H9 (cell line): ENCODE results near the gene ILF2. TPM values are rescaled to one million over a fixed set of nuclear protein-coding genes. Genes with fewer than 3 reads are reported as not detected.

Experiments
- DNase-seq: peaks from one replicate; pipeline ENCODE4 v3.0.0-alpha.2; 2017
- H2AFZ ChIP-seq: one replicate; pipeline ENCODE4 v1.6.1; 2013; ENCODE audit warnings: mild to moderate bottlenecking, low read length, control low read depth, moderate library complexity
- H2AK5ac ChIP-seq: 2 replicates; pipeline ENCODE4 v1.6.1; 2013; ENCODE audit warnings: low read length, control low read depth, mixed read lengths; ENCODE audit not compliant: insufficient read length
- H2BK120ac ChIP-seq: one replicate; pipeline ENCODE4 v1.6.1; 2013; ENCODE audit warnings: low read depth, mild to moderate bottlenecking, low read length, control low read depth, inconsistent platforms; ENCODE audit not compliant: poor library complexity, severe bottlenecking
- H2BK12ac ChIP-seq: 2 replicates; pipeline ENCODE4 v1.6.1; 2013; ENCODE audit warnings: low read length, control low read depth, mixed read lengths, low read depth; ENCODE audit not compliant: insufficient read length
- H2BK15ac ChIP-seq: 2 replicates; pipeline ENCODE4 v1.6.1; 2013; ENCODE audit warnings: low read depth, low read length, control low read depth
- H2BK20ac ChIP-seq: one replicate; pipeline ENCODE4 v1.6.1; 2013; ENCODE audit warnings: low read depth, mild to moderate bottlenecking, low read length, control low read depth, inconsistent platforms; ENCODE audit not compliant: poor library complexity, severe bottlenecking
- H2BK5ac ChIP-seq: 2 replicates; pipeline ENCODE4 v1.6.1; 2013; ENCODE audit warnings: low read length, control low read depth, mixed read lengths; ENCODE audit not compliant: insufficient read length
- H3K14ac ChIP-seq: 2 replicates; pipeline ENCODE4 v1.6.1; 2013; ENCODE audit warnings: low read length, control low read depth; ENCODE audit not compliant: insufficient read depth
- H3K18ac ChIP-seq: 2 replicates; pipeline ENCODE4 v1.6.1; 2013; ENCODE audit warnings: low read depth, mild to moderate bottlenecking, mixed read lengths, low read length, control low read depth; ENCODE audit not compliant: insufficient read length
- H3K23ac ChIP-seq: 2 replicates; pipeline ENCODE4 v1.6.1; 2013; ENCODE audit warnings: low read length, control low read depth, mixed read lengths, low read depth; ENCODE audit not compliant: insufficient read length
- H3K23me2 ChIP-seq: 2 replicates; pipeline ENCODE4 v1.6.1; 2013; ENCODE audit warnings: low read depth, mild to moderate bottlenecking, mixed read lengths, low read length, control low read depth; ENCODE audit not compliant: insufficient read length, poor library complexity, severe bottlenecking
- H3K27ac ChIP-seq: 2 replicates; pipeline ENCODE4 v1.5.1; 2013; ENCODE audit warnings: low read length, control low read depth, mixed read lengths, low read depth; ENCODE audit not compliant: insufficient read length
- H3K27me3 ChIP-seq: 2 replicates; pipeline ENCODE4 v1.6.1; 2013; ENCODE audit warnings: low read length, control low read depth, inconsistent platforms; ENCODE audit not compliant: insufficient read depth
- H3K4ac ChIP-seq: 2 replicates; pipeline ENCODE4 v1.6.1; 2013; ENCODE audit warnings: low read depth, mild to moderate bottlenecking, control low read depth, inconsistent platforms, low read length, moderate library complexity
- H3K4me1 ChIP-seq: 2 replicates; pipeline ENCODE4 v1.6.1; 2013; ENCODE audit warnings: low read length, control low read depth, inconsistent platforms; ENCODE audit not compliant: insufficient read depth
- H3K4me2 ChIP-seq: 2 replicates; pipeline ENCODE4 v1.6.1; 2013; ENCODE audit warnings: low read length, control low read depth, mixed read lengths; ENCODE audit not compliant: insufficient read length, insufficient read depth
- H3K56ac ChIP-seq: 2 replicates; pipeline ENCODE4 v1.6.1; 2013; ENCODE audit warnings: low read depth, mild to moderate bottlenecking, mixed read lengths, low read length, control low read depth; ENCODE audit not compliant: insufficient read length
- H3K79me1 ChIP-seq: 2 replicates; pipeline ENCODE4 v1.6.1; 2013; ENCODE audit warnings: low read depth, mild to moderate bottlenecking, moderate library complexity, low read length, control low read depth, inconsistent platforms; ENCODE audit not compliant: insufficient read depth, poor library complexity, severe bottlenecking
- H3K79me2 ChIP-seq: 2 replicates; pipeline ENCODE4 v1.6.1; 2013; ENCODE audit warnings: low read length, control low read depth, inconsistent platforms; ENCODE audit not compliant: insufficient read depth
- H3K9ac ChIP-seq: 2 replicates; pipeline ENCODE4 v1.6.1; 2013; ENCODE audit warnings: low read length, control low read depth, mixed read lengths; ENCODE audit not compliant: insufficient read length; ENCODE audit errors: extremely low read depth
- H3K9me3 ChIP-seq: one replicate; pipeline ENCODE4 v1.6.1; 2013; ENCODE audit warnings: low read depth, low read length, inconsistent platforms; ENCODE audit not compliant: control insufficient read depth
- H3T11ph ChIP-seq: one replicate; pipeline ENCODE4 v1.6.1; 2013; ENCODE audit warnings: mild to moderate bottlenecking, low read length, control low read depth, inconsistent platforms
- H4K20me1 ChIP-seq: one replicate; pipeline ENCODE4 v1.6.1; 2013; ENCODE audit not compliant: control insufficient read depth, insufficient read length, insufficient read depth
- H4K5ac ChIP-seq: 2 replicates; pipeline ENCODE4 v1.6.1; 2013; ENCODE audit warnings: low read depth, mild to moderate bottlenecking, mixed read lengths, low read length, control low read depth; ENCODE audit not compliant: insufficient read length
- H4K8ac ChIP-seq: replicated peaks from 2 replicates; pipeline ENCODE4 v1.6.1; 2013; ENCODE audit warnings: low read length, control low read depth, mixed read lengths, low read depth; ENCODE audit not compliant: insufficient read length
- H4K91ac ChIP-seq: 2 replicates; pipeline ENCODE4 v1.6.1; 2013; ENCODE audit warnings: low read depth, mild to moderate bottlenecking, moderate library complexity, mixed read lengths, low read length, control low read depth; ENCODE audit not compliant: insufficient read length
- H3K27ac Mint-ChIP-seq, 3 experiments: 2 replicates in 2 of 3; 3 replicates in 1 of 3; pipeline ENCODE4 v1.8.0; 2020 to 2021; ENCODE audit warnings: mixed read lengths in 3 of 3, mild to moderate bottlenecking in 1 of 3, moderate library complexity in 1 of 3
- H3K27me3 Mint-ChIP-seq: 2 replicates; pipeline ENCODE4 v1.8.0; 2021; ENCODE audit warnings: low read depth, mild to moderate bottlenecking, moderate library complexity, mixed read lengths
- H3K36me3 Mint-ChIP-seq, 3 experiments: 2 replicates in 2 of 3; 3 replicates in 1 of 3; pipeline ENCODE4 v1.8.0; 2020 to 2021; ENCODE audit warnings: low read depth in 3 of 3, mixed read lengths in 3 of 3; ENCODE audit not compliant: insufficient read depth in 1 of 3
- H3K4me1 Mint-ChIP-seq, 2 experiments: 2 replicates each; pipeline ENCODE4 v1.8.0; 2020; ENCODE audit warnings: mixed read lengths in 2 of 2
- H3K4me3 Mint-ChIP-seq, 2 experiments: 2 replicates in 1 of 2; 3 replicates in 1 of 2; pipeline ENCODE4 v1.8.0; 2020 to 2021; ENCODE audit warnings: mild to moderate bottlenecking in 2 of 2, mixed read lengths in 2 of 2, moderate library complexity in 1 of 2
- H3K9me3 Mint-ChIP-seq, 2 experiments: 2 replicates in 1 of 2; 3 replicates in 1 of 2; pipeline ENCODE4 v1.8.0; 2020; ENCODE audit warnings: mild to moderate bottlenecking in 2 of 2, mixed read lengths in 2 of 2, moderate library complexity in 1 of 2
- CTCF ChIP-seq: fragments of 200-600 bp; sonication (generic); conservative IDR thresholded peaks from 3 replicates; pipeline ENCODE4 v1.8.0; 2021; ENCODE audit warnings: antibody characterized with exemption, mild to moderate bottlenecking
- WGBS: extraction: QIAGEN DNeasy Blood & Tissue Kit; methylation state at CpG from one replicate; pipeline ENCODE4 v1.1.7; 2013; ENCODE audit warnings: missing lambda C conversion rate, low lambda C conversion rate, mixed read lengths; ENCODE audit not compliant: insufficient read length; ENCODE audit errors: extremely low coverage; 5-methylcytosine and 5-hydroxymethylcytosine counted together
- total RNA-seq: library from RNA; stranded (reverse); gene quantifications from 2 replicates; pipeline ENCODE4 v1.2.1, GENCODE V29; 2021

Gene ILF2
- total RNA-seq, 1 experiment from 2014 or later, result 357 TPM

GRCh38 chr1:153685544-153686340 is 14.9 kb upstream of the ILF2 start:
- H2BK120ac ChIP-seq, result no peak overlapping the region
- H2AFZ ChIP-seq, result no peak overlapping the region
- H4K91ac ChIP-seq, result no peak overlapping the region
- TF ChIP-seq CTCF, result no peak
- no peak overlapping the region for H3K4me2 ChIP-seq
- H3K27ac ChIP-seq, result no peak overlapping the region
- no peak overlapping the region for H3K9ac ChIP-seq
- no peak overlapping the region for H4K5ac ChIP-seq
- H2BK5ac ChIP-seq, result no peak overlapping the region
- no peaks in the 10 kb centered on the region for H3K4me1 ChIP-seq
- no peak overlapping the region for H3K23ac ChIP-seq
- no peak overlapping the region for H2BK12ac ChIP-seq
- H3K27ac Mint-ChIP-seq, result peak overlapping the region in 2 of 3 experiments; percentile 50 to 73; a peak in 2 of 7 replicates
- peaks cover 4 to 41% (median 30%) of the 10 kb centered on the region in 3 experiments; a peak in 5 of 7 replicates for H3K36me3 Mint-ChIP-seq
- H3K56ac ChIP-seq, result no peak overlapping the region
- H3K4ac ChIP-seq, result no peak overlapping the region
- no peak overlapping the region for H3K14ac ChIP-seq
- no peaks in the 10 kb centered on the region for H3K79me2 ChIP-seq
- no peaks in the 10 kb centered on the region for H4K20me1 ChIP-seq
- no peak for DNase-seq
- H3K27me3 ChIP-seq, result no peaks in the 10 kb centered on the region
- no peak overlapping the region; a peak in 1 of 5 replicates for H3K4me3 Mint-ChIP-seq
- no peak overlapping the region for H3T11ph ChIP-seq
- no CpG with 5 or more reads among the region's 11 CpGs for WGBS
- no peak overlapping the region for H2AK5ac ChIP-seq
- H3K18ac ChIP-seq, result no peak overlapping the region
- no peaks in the 10 kb centered on the region for H3K79me1 ChIP-seq
- H3K27me3 Mint-ChIP-seq, result peaks cover 15% of the 10 kb centered on the region
- peaks cover 9 to 27% of the 10 kb centered on the region in 2 experiments for H3K4me1 Mint-ChIP-seq
- H3K9me3 Mint-ChIP-seq, result no peaks in the 10 kb centered on the region
- no peaks in the 10 kb centered on the region for H3K23me2 ChIP-seq
- H3K9me3 ChIP-seq, result no peaks in the 10 kb centered on the region
- H2BK15ac ChIP-seq, result no peak overlapping the region
- no peak overlapping the region for H2BK20ac ChIP-seq
- H4K8ac ChIP-seq, result no peak overlapping the region
